ENCODE results near the gene TERF2IP.

- no peak for TF ChIP-seq CTCF (IDR thresholded peaks at IDR 0.05; ENCODE audit: low read depth, low read length, poor library complexity, severe bottlenecking)
- TF ChIP-seq EZH2phosphoT487 (IDR thresholded peaks at IDR 0.05; ENCODE audit: borderline replicate concordance, low read length), result no peak
Measured at GRCh38 chr16:75630052-75630451, 17.5 kb upstream of the TERF2IP start.

Measured in DOHH2 (cell line).